Measurements from ENCODE around the gene RAB4B.
"Not testable (repeated sequence)": the region's sequence is repeated elsewhere in the genome, so short reads cannot be mapped to it uniquely, and the experiment has no call there.

GRCh38 chr19:40784146-40784545, 6.1 kb downstream of the RAB4B start:
- TF ChIP-seq CTCF (conservative IDR thresholded peaks at IDR 0.05); ZFX (IDR thresholded peaks at IDR 0.05): not testable (repeated sequence)
